T-helper 9 cell (primary cell): ENCODE results near the gene MAP2K6.

Experiments used
- DNase-seq: peaks from one replicate; pipeline ENCODE4 v3.0.0-alpha.2; 2020

MAP2K6 gene

GRCh38 chr17:69497161-69497560 is 82.7 kb downstream of the MAP2K6 start:
- DNase-seq: no peak

- no peak for DNase-seq
Measured at GRCh38 chr17:69499318-69499717, 84.8 kb downstream of the MAP2K6 start.

- no peak for DNase-seq
Measured at GRCh38 chr17:69500911-69501429, 86.5 kb downstream of the MAP2K6 start.

- no peak for DNase-seq
Measured at GRCh38 chr17:69501591-69502468, 87.3 kb downstream of the MAP2K6 start.

- no peak for DNase-seq
Measured at GRCh38 chr17:69503711-69504110, 89.2 kb downstream of the MAP2K6 start.

- no peak for DNase-seq
Measured at GRCh38 chr17:69505740-69506139, 91.2 kb downstream of the MAP2K6 start.

GRCh38 chr17:69506489-69506888 is 92.0 kb downstream of the MAP2K6 start:
- DNase-seq: no peak

- DNase-seq: no peak
Measured at GRCh38 chr17:69508814-69509213, 94.3 kb downstream of the MAP2K6 start.

GRCh38 chr17:69511250-69511649 is 96.8 kb downstream of the MAP2K6 start:
- DNase-seq: no peak

GRCh38 chr17:69512946-69513345 is 98.4 kb downstream of the MAP2K6 start:
- DNase-seq: no peak

GRCh38 chr17:69516225-69516624 is 101.7 kb downstream of the MAP2K6 start:
- DNase-seq: no peak

GRCh38 chr17:69516911-69517310 is 102.4 kb downstream of the MAP2K6 start:
- no peak for DNase-seq

- no peak for DNase-seq
Measured at GRCh38 chr17:69518951-69519350, 104.5 kb downstream of the MAP2K6 start.

- no peak for DNase-seq
Measured at GRCh38 chr17:69523244-69523861, 108.9 kb downstream of the MAP2K6 start.

GRCh38 chr17:69524854-69525253 is 110.4 kb downstream of the MAP2K6 start:
- no peak for DNase-seq

GRCh38 chr17:69525920-69526841 is 111.7 kb downstream of the MAP2K6 start:
- no peak for DNase-seq

- DNase-seq: no peak
Measured at GRCh38 chr17:69528035-69528434, 113.5 kb downstream of the MAP2K6 start.

GRCh38 chr17:69533481-69534234 is 119.2 kb downstream of the MAP2K6 start:
- DNase-seq: no peak

- DNase-seq: no peak
Measured at GRCh38 chr17:69534235-69534621, 119.7 kb downstream of the MAP2K6 start.

GRCh38 chr17:69535016-69535570 is 120.6 kb downstream of the MAP2K6 start:
- no peak for DNase-seq

- DNase-seq: no peak
Measured at GRCh38 chr17:69538795-69539194, 124.3 kb downstream of the MAP2K6 start.

- no peak for DNase-seq
Measured at GRCh38 chr17:69539274-69539673, 124.8 kb downstream of the MAP2K6 start.
